GM12875 (cell line): ENCODE results near the gene MAML3.
"Not testable (repeated sequence)": the region's sequence is repeated elsewhere in the genome, so short reads cannot be mapped to it uniquely, and the experiment has no call there.

Source experiments
- H3K4me3 ChIP-seq: one replicate; pipeline ENCODE4 v1.5.1; 2011; ENCODE audit warnings: low read depth, low read length, control low read depth
- TF ChIP-seq, protein P1 (sequence below): IDR thresholded peaks from 2 replicates; pipeline ENCODE4 v1.5.1; 2011; ENCODE audit warnings: low read depth, mild to moderate bottlenecking, control low read depth, inconsistent platforms, low read length, moderate library complexity, borderline replicate concordance; ENCODE audit not compliant: insufficient read depth

Gene MAML3

GRCh38 chr4:139957986-139958738 is 195.8 kb downstream of the MAML3 start:
- no peak overlapping the region for H3K4me3 ChIP-seq
- TF ChIP-seq, protein P1, sequence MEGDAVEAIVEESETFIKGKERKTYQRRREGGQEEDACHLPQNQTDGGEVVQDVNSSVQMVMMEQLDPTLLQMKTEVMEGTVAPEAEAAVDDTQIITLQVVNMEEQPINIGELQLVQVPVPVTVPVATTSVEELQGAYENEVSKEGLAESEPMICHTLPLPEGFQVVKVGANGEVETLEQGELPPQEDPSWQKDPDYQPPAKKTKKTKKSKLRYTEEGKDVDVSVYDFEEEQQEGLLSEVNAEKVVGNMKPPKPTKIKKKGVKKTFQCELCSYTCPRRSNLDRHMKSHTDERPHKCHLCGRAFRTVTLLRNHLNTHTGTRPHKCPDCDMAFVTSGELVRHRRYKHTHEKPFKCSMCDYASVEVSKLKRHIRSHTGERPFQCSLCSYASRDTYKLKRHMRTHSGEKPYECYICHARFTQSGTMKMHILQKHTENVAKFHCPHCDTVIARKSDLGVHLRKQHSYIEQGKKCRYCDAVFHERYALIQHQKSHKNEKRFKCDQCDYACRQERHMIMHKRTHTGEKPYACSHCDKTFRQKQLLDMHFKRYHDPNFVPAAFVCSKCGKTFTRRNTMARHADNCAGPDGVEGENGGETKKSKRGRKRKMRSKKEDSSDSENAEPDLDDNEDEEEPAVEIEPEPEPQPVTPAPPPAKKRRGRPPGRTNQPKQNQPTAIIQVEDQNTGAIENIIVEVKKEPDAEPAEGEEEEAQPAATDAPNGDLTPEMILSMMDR: no peak

- TF ChIP-seq, protein P1: no peak
- no peak overlapping the region for H3K4me3 ChIP-seq
These were observed 196.9 kb downstream of the MAML3 start for GRCh38 chr4:139957065-139957464.

GRCh38 chr4:139956507-139957017 is 197.4 kb downstream of the MAML3 start:
- H3K4me3 ChIP-seq: no peak overlapping the region
- TF ChIP-seq, protein P1: no peak

DNA sequence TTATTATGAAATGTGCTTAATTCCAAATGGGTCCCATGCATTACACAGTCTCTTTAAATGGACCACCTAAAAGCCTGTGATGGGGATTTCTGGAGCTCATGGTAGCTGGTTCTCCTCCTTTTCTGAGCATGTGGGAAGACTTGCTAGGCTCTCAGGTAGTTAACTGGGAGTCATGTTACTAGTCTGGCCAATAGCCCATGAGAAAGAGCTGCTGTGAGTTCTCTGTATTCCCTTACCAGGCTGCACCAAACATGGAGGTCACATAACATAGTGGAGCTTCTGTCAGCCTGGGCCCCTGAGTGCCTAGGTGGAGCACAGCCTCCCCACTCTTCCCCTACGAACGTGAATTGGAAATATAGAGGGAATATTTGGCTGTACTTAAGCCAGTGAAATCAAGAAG is 198.4 kb downstream of the MAML3 start:
- TF ChIP-seq, protein P1: no peak
- H3K4me3 ChIP-seq: no peak overlapping the region

- no peak overlapping the region for H3K4me3 ChIP-seq
- TF ChIP-seq, protein P1: no peak
These were observed 199.5 kb downstream of the MAML3 start for GRCh38 chr4:139954512-139954911.

- H3K4me3 ChIP-seq: no peak overlapping the region
- TF ChIP-seq, protein P1: no peak
These were observed 203.0 kb downstream of the MAML3 start for GRCh38 chr4:139951021-139951420.

DNA sequence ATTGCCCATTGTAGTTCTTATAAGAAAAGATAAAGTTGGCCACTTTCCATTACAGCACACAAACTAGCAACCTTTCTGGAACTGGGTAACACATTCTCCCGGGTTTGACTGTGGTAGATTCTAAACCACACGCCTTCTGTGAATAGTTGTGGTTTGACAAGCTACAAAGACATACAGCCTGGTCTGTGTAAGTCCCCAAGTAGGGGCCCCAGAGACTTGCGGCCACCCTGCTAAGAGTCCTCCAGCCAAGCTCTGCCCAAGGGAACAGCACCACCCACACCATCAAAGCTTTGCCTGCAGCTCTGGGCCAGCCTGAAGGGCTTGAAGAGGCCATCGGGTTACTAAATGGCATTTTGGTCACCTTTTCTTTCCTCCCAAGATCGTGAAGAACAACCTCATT is 203.4 kb downstream of the MAML3 start:
- no peak overlapping the region for H3K4me3 ChIP-seq
- TF ChIP-seq, protein P1: no peak

GRCh38 chr4:139944916-139945315 is 209.1 kb downstream of the MAML3 start:
- not testable (repeated sequence) for H3K4me3 ChIP-seq
